HepG2 (cell line): ENCODE results near the gene ATP11A. TPM values are rescaled to one million over a fixed set of nuclear protein-coding genes. Genes with fewer than 3 reads are reported as not detected.
A peak's percentile ranks its signal among the peaks of the same experiment; 100 is the strongest.

Experiments
- JDP2 ChIP-seq: sonication (generic); formaldehyde crosslinking; IDR thresholded peaks from 2 replicates; pipeline ENCODE4 v1.8.1; 2022; ENCODE audit warnings: missing genetic modification reagents, borderline replicate concordance
- MYNN ChIP-seq: sonication (generic); formaldehyde crosslinking; IDR thresholded peaks from 2 replicates; pipeline ENCODE4 v1.4.0; 2020; ENCODE audit warnings: mild to moderate bottlenecking, low read depth, missing genetic modification reagents
- NFIC ChIP-seq: IDR thresholded peaks from 2 replicates; pipeline ENCODE4 v1.6.1; 2012; ENCODE audit warnings: mild to moderate bottlenecking, low read length, inconsistent platforms
- NR2F6 ChIP-seq, 2 experiments: IDR thresholded peaks; 2 replicates each; pipeline ENCODE4 v1.6.1; 2016; ENCODE audit warnings: antibody characterized with exemption in 1 of 2, mild to moderate bottlenecking in 1 of 2
- TFDP1 ChIP-seq: IDR thresholded peaks from 2 replicates; pipeline ENCODE4 v1.6.1; 2016; ENCODE audit warnings: missing compliant biosample characterization, missing genetic modification reagents, borderline replicate concordance
- U2AF2 ChIP-seq: fragments of 200-400 bp; formaldehyde crosslinking; IDR thresholded peaks from 2 replicates; pipeline ENCODE4 v1.6.1; 2017; ENCODE audit warnings: low read depth, mild to moderate bottlenecking, low read length
- ZBTB34 ChIP-seq: sonication (generic); formaldehyde crosslinking; IDR thresholded peaks from 2 replicates; pipeline ENCODE4 v1.8.0; 2022; ENCODE audit warnings: mild to moderate bottlenecking, missing genetic modification reagents
- ZNF292 ChIP-seq: sonication (generic); formaldehyde crosslinking; IDR thresholded peaks from 2 replicates; pipeline ENCODE4 v1.8.1; 2022; ENCODE audit warnings: mild to moderate bottlenecking, low read depth, missing genetic modification reagents, borderline replicate concordance
- ZNF646 ChIP-seq: sonication (generic); formaldehyde crosslinking; IDR thresholded peaks from 2 replicates; pipeline ENCODE4 v1.9.0; 2021; ENCODE audit warnings: mild to moderate bottlenecking, missing genetic modification reagents
- polyA plus RNA-seq, 8 experiments: library from polyadenylated mRNA; depleted of rRNA in 3 of 8; stranded (reverse) in 7 of 8; unstranded in 1 of 8; fragments of >200 nt; fragmentation: Illumina TruSeq in 4 of 8; extraction: Trizol in 4 of 8; gene quantifications; 2 replicates each; pipeline versions ENCODE4 v1.2.1 to v1.2.3, GENCODE V29; 2011 to 2016; ENCODE audit warnings: low read depth in 4 of 8, missing spikeins in 1 of 8, mixed read lengths in 1 of 8; ENCODE audit not compliant: insufficient read depth in 1 of 8
- total RNA-seq, 5 experiments: library from RNA; depleted of rRNA; stranded (reverse); fragments of >200 nt; fragmentation: Illumina TruSeq; extraction: Trizol; gene quantifications; 2 replicates each; pipeline ENCODE4 v1.2.3, GENCODE V29; 2016; ENCODE audit warnings: low read depth in 1 of 5
- TF ChIP-seq, protein P1 (sequence below): IDR thresholded peaks from 2 replicates; pipeline ENCODE4 v1.4.0; 2020; ENCODE audit warnings: mild to moderate bottlenecking, missing genetic modification reagents

The ATP11A gene
- total and polyA plus RNA-seq, 2 of the 13 experiments (the other 11 are each of a cell fraction or from before 2014, with no cell fraction given), result 18.4 to 20.1 TPM

- no peak for TF ChIP-seq ZNF646
- TF ChIP-seq NFIC, result no peak
- no peak for TF ChIP-seq U2AF2
- no peak for TF ChIP-seq MYNN
- TF ChIP-seq, protein P1, sequence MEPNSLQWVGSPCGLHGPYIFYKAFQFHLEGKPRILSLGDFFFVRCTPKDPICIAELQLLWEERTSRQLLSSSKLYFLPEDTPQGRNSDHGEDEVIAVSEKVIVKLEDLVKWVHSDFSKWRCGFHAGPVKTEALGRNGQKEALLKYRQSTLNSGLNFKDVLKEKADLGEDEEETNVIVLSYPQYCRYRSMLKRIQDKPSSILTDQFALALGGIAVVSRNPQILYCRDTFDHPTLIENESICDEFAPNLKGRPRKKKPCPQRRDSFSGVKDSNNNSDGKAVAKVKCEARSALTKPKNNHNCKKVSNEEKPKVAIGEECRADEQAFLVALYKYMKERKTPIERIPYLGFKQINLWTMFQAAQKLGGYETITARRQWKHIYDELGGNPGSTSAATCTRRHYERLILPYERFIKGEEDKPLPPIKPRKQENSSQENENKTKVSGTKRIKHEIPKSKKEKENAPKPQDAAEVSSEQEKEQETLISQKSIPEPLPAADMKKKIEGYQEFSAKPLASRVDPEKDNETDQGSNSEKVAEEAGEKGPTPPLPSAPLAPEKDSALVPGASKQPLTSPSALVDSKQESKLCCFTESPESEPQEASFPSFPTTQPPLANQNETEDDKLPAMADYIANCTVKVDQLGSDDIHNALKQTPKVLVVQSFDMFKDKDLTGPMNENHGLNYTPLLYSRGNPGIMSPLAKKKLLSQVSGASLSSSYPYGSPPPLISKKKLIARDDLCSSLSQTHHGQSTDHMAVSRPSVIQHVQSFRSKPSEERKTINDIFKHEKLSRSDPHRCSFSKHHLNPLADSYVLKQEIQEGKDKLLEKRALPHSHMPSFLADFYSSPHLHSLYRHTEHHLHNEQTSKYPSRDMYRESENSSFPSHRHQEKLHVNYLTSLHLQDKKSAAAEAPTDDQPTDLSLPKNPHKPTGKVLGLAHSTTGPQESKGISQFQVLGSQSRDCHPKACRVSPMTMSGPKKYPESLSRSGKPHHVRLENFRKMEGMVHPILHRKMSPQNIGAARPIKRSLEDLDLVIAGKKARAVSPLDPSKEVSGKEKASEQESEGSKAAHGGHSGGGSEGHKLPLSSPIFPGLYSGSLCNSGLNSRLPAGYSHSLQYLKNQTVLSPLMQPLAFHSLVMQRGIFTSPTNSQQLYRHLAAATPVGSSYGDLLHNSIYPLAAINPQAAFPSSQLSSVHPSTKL (CRISPR knock-in tag), result peak; percentile 6; the same call in 1 of the 2 replicates
- peak; percentile 81; the same call in 1 of the 2 replicates for TF ChIP-seq ZNF292 (CRISPR knock-in tag)
- no peak for TF ChIP-seq TFDP1 (CRISPR knock-in tag)
- no peak for TF ChIP-seq NR2F6 (IDR thresholded peaks at IDR 0.05)
- TF ChIP-seq NR2F6 (CRISPR knock-in tag; IDR thresholded peaks at IDR 0.05), result 0 out of 2 replicates have a peak, but pooled peaks have one; percentile 25
- TF ChIP-seq JDP2 (CRISPR knock-in tag), result no peak
- TF ChIP-seq ZBTB34, result no peak
Measured at GRCh38 chr13:112931028-112931934, 241.4 kb downstream of the ATP11A start (continued).
